AG04450 (cell line): ENCODE results near the gene RBM12. TPM values are rescaled to one million over a fixed set of nuclear protein-coding genes. Genes with fewer than 3 reads are reported as not detected.

ENCODE experiments used
- CTCF ChIA-PET: fragments of 300-600, 350-600 bp; formaldehyde crosslinking; extraction: SDS; loops from one replicate; lab custom pipeline; 2022; ENCODE audit warnings: antibody characterized with exemption, inconsistent platforms; lab: Charles Lee
- POLR2A ChIA-PET: fragments of 350-600 bp; formaldehyde crosslinking; extraction: SDS; loops from one replicate; lab custom pipeline; 2021; ENCODE audit warnings: antibody characterized with exemption, inconsistent platforms; lab: Yijun Ruan, JAX
- DNase-seq: peaks from one replicate; pipeline ENCODE4 v3.0.0-alpha.2; 2011; ENCODE audit warnings: low read depth, low spot score
- H3K27ac ChIP-seq: one replicate; pipeline ENCODE4 v1.5.1; 2012; ENCODE audit warnings: low read depth, low read length, control low read depth
- H3K27me3 ChIP-seq: one replicate; pipeline ENCODE4 v1.6.0; 2012; ENCODE audit warnings: low read length; ENCODE audit not compliant: control insufficient read depth, insufficient read depth
- H3K4me3 ChIP-seq: 2 replicates; pipeline ENCODE4 v1.5.1; 2011; ENCODE audit warnings: mild to moderate bottlenecking, low read depth, low read length, control low read depth
- H3K9me3 ChIP-seq: 2 replicates; pipeline ENCODE4 v1.5.1; 2012; ENCODE audit warnings: low read length; ENCODE audit not compliant: control insufficient read depth, insufficient read depth
- CTCF ChIP-seq: IDR thresholded peaks from 2 replicates; pipeline ENCODE4 v1.5.1; 2011; ENCODE audit warnings: low read depth, low read length, control low read depth, inconsistent platforms
- polyA plus RNA-seq: library from polyadenylated mRNA; depleted of rRNA; stranded (reverse); fragments of >200 nt; gene quantifications from 2 replicates; pipeline ENCODE4 v1.2.3, GENCODE V29; 2011; rRNA removed
- small RNA-seq: library from RNA; depleted of rRNA; stranded (forward); fragments of <200 nt; gene quantifications from one replicate; pipeline ENCODE3, GENCODE V24; 2012; ENCODE audit warnings: low read depth; ENCODE audit not compliant: insufficient read length

RBM12 gene
- polyA plus RNA-seq, 1 experiment: 91.1 TPM

GRCh38 chr20:35599776-35600120 is 65.0 kb downstream of the RBM12 start:
- CTCF ChIA-PET: interaction anchor here (0.6 kb wide), 1 partner anchor 504 kb away, joined by 5 read pairs; no protein-coding TSS in a partner anchor
- no peak for DNase-seq
- no peak overlapping the region for H3K4me3 ChIP-seq
- TF ChIP-seq CTCF: no peak
- peaks cover 42% of the 10 kb centered on the region for H3K27me3 ChIP-seq
- peaks cover 3% of the 10 kb centered on the region; the same call in 1 of the 2 replicates for H3K9me3 ChIP-seq
- POLR2A ChIA-PET: no interaction called here
- H3K27ac ChIP-seq: no peak overlapping the region

Small RNAs within 50 kb of the gene (small RNA-seq; reads per million reads assigned to genes)
- not detected for gene RNU6-759P

Other genes starting within 250 kb of the RBM12 start
- gene GDF5, start 226.7 kb downstream of the RBM12 start, polyA plus RNA-seq: 40.5 and 58.9 TPM in 2 replicates
- gene CEP250, start 209.3 kb downstream of the RBM12 start, polyA plus RNA-seq: 16.8 and 21.3 TPM in 2 replicates
- not detected in 2 replicates for gene C20orf173, start 135.2 kb downstream of the RBM12 start, polyA plus RNA-seq
- 484 and 516 TPM in 2 replicates for gene ERGIC3, start 122.8 kb downstream of the RBM12 start, polyA plus RNA-seq
- 1.8 and 3.6 TPM in 2 replicates for gene SPAG4, start 49.1 kb downstream of the RBM12 start, polyA plus RNA-seq
- 93.5 and 95.1 TPM in 2 replicates for gene CPNE1, start within 50 bp of the RBM12 start, polyA plus RNA-seq
- 43.8 and 44.4 TPM in 2 replicates for gene NFS1, start 34.5 kb upstream of the RBM12 start, polyA plus RNA-seq
- 177 and 261 TPM in 2 replicates for gene ROMO1, start 34.5 kb upstream of the RBM12 start, polyA plus RNA-seq
- gene RBM39, start 77.4 kb upstream of the RBM12 start, polyA plus RNA-seq: 144 and 162 TPM in 2 replicates
- gene PHF20, start 107.1 kb upstream of the RBM12 start, polyA plus RNA-seq: 25.8 and 30.6 TPM in 2 replicates